ENCODE measurements around the gene GPR173.

DNA sequence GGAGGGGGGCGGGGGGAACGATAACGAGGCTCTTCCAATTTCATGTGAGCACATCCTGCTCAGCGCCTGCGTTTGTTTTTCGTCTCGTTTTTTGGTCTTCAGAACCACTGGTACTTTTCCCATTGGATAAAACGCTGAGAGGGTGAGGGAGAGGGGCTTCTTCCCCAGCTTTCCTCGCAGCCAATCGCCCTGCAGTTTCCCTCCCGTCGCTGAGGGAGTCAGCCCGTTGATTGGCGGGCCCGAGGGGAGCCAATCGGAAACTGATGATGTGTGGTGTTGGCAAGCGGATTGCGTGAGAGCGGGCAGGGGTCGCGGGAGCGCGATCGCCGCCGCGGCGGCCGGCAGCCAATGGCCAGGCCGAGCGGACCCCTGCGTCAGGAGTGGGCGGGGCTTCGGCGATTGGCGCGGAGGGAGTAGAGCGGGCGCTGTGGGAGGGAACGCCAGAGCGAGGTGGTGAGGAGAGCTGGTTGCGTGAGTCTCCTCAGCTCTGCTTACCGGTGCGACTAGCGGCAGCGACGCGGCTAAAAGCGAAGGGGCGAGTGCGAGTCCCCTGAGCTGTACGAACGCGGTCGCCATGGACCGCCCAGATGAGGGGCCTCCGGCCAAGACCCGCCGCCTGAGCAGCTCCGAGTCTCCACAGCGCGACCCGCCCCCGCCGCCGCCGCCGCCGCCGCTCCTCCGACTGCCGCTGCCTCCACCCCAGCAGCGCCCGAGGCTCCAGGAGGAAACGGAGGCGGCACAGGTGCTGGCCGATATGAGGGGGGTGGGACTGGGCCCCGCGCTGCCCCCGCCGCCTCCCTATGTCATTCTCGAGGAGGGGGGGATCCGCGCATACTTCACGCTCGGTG is 33.6 kb downstream of the GPR173 start, which contains the start of gene TSPYL2:
- TF ChIP-seq, protein P1, sequence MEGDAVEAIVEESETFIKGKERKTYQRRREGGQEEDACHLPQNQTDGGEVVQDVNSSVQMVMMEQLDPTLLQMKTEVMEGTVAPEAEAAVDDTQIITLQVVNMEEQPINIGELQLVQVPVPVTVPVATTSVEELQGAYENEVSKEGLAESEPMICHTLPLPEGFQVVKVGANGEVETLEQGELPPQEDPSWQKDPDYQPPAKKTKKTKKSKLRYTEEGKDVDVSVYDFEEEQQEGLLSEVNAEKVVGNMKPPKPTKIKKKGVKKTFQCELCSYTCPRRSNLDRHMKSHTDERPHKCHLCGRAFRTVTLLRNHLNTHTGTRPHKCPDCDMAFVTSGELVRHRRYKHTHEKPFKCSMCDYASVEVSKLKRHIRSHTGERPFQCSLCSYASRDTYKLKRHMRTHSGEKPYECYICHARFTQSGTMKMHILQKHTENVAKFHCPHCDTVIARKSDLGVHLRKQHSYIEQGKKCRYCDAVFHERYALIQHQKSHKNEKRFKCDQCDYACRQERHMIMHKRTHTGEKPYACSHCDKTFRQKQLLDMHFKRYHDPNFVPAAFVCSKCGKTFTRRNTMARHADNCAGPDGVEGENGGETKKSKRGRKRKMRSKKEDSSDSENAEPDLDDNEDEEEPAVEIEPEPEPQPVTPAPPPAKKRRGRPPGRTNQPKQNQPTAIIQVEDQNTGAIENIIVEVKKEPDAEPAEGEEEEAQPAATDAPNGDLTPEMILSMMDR (IDR thresholded peaks at IDR 0.05) = no peak
- TF ChIP-seq POLR2A (IDR thresholded peaks at IDR 0.05) = peak; percentile 97 to 98
